HL-60 (cell line): Measurements from ENCODE around the gene ENOX2.

Source experiments
- CTCF ChIP-seq: IDR thresholded peaks from one replicate; pipeline ENCODE4 v1.5.1; 2011; ENCODE audit warnings: low read length, control low read depth, inconsistent platforms; ENCODE audit not compliant: insufficient read depth
- POLR2AphosphoS5 ChIP-seq: IDR thresholded peaks from 2 replicates; pipeline ENCODE4 v1.6.1; 2012; ENCODE audit warnings: low read depth
- TF ChIP-seq, protein P1 (sequence below): IDR thresholded peaks from 2 replicates; pipeline ENCODE4 v1.6.1; 2012; ENCODE audit warnings: low read depth; ENCODE audit not compliant: insufficient replicate concordance

- TF ChIP-seq CTCF (no peak), POLR2AphosphoS5 (no peak)
- TF ChIP-seq, protein P1, sequence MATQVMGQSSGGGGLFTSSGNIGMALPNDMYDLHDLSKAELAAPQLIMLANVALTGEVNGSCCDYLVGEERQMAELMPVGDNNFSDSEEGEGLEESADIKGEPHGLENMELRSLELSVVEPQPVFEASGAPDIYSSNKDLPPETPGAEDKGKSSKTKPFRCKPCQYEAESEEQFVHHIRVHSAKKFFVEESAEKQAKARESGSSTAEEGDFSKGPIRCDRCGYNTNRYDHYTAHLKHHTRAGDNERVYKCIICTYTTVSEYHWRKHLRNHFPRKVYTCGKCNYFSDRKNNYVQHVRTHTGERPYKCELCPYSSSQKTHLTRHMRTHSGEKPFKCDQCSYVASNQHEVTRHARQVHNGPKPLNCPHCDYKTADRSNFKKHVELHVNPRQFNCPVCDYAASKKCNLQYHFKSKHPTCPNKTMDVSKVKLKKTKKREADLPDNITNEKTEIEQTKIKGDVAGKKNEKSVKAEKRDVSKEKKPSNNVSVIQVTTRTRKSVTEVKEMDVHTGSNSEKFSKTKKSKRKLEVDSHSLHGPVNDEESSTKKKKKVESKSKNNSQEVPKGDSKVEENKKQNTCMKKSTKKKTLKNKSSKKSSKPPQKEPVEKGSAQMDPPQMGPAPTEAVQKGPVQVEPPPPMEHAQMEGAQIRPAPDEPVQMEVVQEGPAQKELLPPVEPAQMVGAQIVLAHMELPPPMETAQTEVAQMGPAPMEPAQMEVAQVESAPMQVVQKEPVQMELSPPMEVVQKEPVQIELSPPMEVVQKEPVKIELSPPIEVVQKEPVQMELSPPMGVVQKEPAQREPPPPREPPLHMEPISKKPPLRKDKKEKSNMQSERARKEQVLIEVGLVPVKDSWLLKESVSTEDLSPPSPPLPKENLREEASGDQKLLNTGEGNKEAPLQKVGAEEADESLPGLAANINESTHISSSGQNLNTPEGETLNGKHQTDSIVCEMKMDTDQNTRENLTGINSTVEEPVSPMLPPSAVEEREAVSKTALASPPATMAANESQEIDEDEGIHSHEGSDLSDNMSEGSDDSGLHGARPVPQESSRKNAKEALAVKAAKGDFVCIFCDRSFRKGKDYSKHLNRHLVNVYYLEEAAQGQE, result no peak
These were observed 186.1 kb downstream of the ENOX2 start for GRCh38 chrX:130716781-130717413.
